SU-DHL-6 (cell line): ENCODE measurements around the gene ABCA12.

Experiments
- H2AFZ ChIP-seq: fragments of 200-600 bp; sonication (generic); 2 replicates; pipeline ENCODE4 v1.6.1; 2014; ENCODE audit warnings: low read depth, mild to moderate bottlenecking, moderate library complexity, mixed read lengths, antibody characterized with exemption, low read length; ENCODE audit not compliant: severe bottlenecking
- H3F3A ChIP-seq: fragments of 200-600 bp; shearing (Covaris generic); 2 replicates; pipeline ENCODE4 v1.6.0; 2016; ENCODE audit warnings: antibody characterized with exemption, mild to moderate bottlenecking; ENCODE audit not compliant: insufficient read depth
- H3K27ac ChIP-seq: fragments of 200-600 bp; sonication (generic); 2 replicates; pipeline ENCODE4 v1.5.1; 2016; ENCODE audit warnings: low read depth, mild to moderate bottlenecking, low read length, moderate library complexity, mixed read lengths
- H3K27me3 ChIP-seq: fragments of 200-600 bp; sonication (generic), shearing (Covaris generic); 2 replicates; pipeline ENCODE4 v1.6.0; 2014; ENCODE audit warnings: mild to moderate bottlenecking, low read length
- H3K36me3 ChIP-seq: fragments of 200-600 bp; sonication (generic); 2 replicates; pipeline ENCODE4 v1.6.1; 2014; ENCODE audit warnings: mild to moderate bottlenecking, low read length, mixed read lengths
- H3K4me2 ChIP-seq: fragments of 300-600, 200-600 bp; shearing (Covaris generic), sonication (generic); 2 replicates; pipeline ENCODE4 v1.6.0; 2014; ENCODE audit warnings: low read length, low read depth, mild to moderate bottlenecking; ENCODE audit not compliant: poor library complexity, severe bottlenecking
- H3K4me3 ChIP-seq: fragments of 200-600 bp; sonication (generic); 2 replicates; pipeline ENCODE4 v1.5.1; 2014; ENCODE audit warnings: antibody characterized with exemption, low read length, mild to moderate bottlenecking, mixed read lengths; ENCODE audit not compliant: insufficient read depth, poor library complexity, severe bottlenecking
- H3K79me2 ChIP-seq: fragments of 200-600 bp; sonication (generic); 2 replicates; pipeline ENCODE4 v1.6.1; 2014; ENCODE audit warnings: mild to moderate bottlenecking, low read length, moderate library complexity; ENCODE audit not compliant: insufficient read depth
- H3K9ac ChIP-seq: fragments of 200-600 bp; sonication (generic); 2 replicates; pipeline ENCODE4 v1.7.0; 2014; ENCODE audit warnings: mild to moderate bottlenecking, low read length
- H3K9me2 ChIP-seq: fragments of 200-600 bp; sonication (generic); replicated peaks from 2 replicates; pipeline ENCODE4 v1.6.1; 2014; ENCODE audit warnings: low read length; ENCODE audit not compliant: insufficient read depth
- H3K9me3 ChIP-seq: fragments of 200-600 bp; sonication (generic); 2 replicates; pipeline ENCODE4 v1.6.1; 2014; ENCODE audit warnings: low read length, mixed read lengths; ENCODE audit not compliant: insufficient read depth
- H4K20me1 ChIP-seq: fragments of 200-600 bp; sonication (generic); 2 replicates; pipeline ENCODE4 v1.6.1; 2014; ENCODE audit warnings: low read depth, mild to moderate bottlenecking, antibody characterized with exemption, low read length, moderate library complexity, mixed read lengths
- EZH2phosphoT487 ChIP-seq: fragments of 200-600 bp; sonication (generic), shearing (Covaris generic); conservative IDR thresholded peaks from 2 replicates; pipeline ENCODE4 v1.6.1; 2018; ENCODE audit warnings: mild to moderate bottlenecking, antibody characterized with exemption, low read length, moderate library complexity, mixed read lengths
- TF ChIP-seq, protein P1 (sequence below): fragments of 200-600 bp; sonication (generic); IDR thresholded peaks from one replicate; pipeline ENCODE4 v1.5.1; 2017; ENCODE audit warnings: antibody characterized with exemption, mild to moderate bottlenecking, low read length, moderate library complexity; ENCODE audit not compliant: insufficient read depth, poor library complexity, severe bottlenecking

Gene ABCA12

GRCh38 chr2:214960677-214961076 lies 177.7 kb downstream of the ABCA12 start:
- Histone ChIP-seq H3K9me2 (no peaks in the 10 kb centered on the region), H2AFZ (no peak overlapping the region), H3K27ac (no peak overlapping the region), H3K9ac (no peak overlapping the region), H4K20me1 (no peaks in the 10 kb centered on the region), H3K9me3 (no peaks in the 10 kb centered on the region), H3F3A (no peaks in the 10 kb centered on the region), H3K36me3 (no peaks in the 10 kb centered on the region), H3K79me2 (no peaks in the 10 kb centered on the region), H3K4me2 (no peak overlapping the region), H3K4me3 (no peak overlapping the region), H3K27me3 (no peaks in the 10 kb centered on the region)
- TF ChIP-seq, protein P1, sequence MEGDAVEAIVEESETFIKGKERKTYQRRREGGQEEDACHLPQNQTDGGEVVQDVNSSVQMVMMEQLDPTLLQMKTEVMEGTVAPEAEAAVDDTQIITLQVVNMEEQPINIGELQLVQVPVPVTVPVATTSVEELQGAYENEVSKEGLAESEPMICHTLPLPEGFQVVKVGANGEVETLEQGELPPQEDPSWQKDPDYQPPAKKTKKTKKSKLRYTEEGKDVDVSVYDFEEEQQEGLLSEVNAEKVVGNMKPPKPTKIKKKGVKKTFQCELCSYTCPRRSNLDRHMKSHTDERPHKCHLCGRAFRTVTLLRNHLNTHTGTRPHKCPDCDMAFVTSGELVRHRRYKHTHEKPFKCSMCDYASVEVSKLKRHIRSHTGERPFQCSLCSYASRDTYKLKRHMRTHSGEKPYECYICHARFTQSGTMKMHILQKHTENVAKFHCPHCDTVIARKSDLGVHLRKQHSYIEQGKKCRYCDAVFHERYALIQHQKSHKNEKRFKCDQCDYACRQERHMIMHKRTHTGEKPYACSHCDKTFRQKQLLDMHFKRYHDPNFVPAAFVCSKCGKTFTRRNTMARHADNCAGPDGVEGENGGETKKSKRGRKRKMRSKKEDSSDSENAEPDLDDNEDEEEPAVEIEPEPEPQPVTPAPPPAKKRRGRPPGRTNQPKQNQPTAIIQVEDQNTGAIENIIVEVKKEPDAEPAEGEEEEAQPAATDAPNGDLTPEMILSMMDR: no peak
- TF ChIP-seq EZH2phosphoT487: no peak

- H4K20me1 ChIP-seq: no peaks in the 10 kb centered on the region
- H3K27ac ChIP-seq: no peak overlapping the region
Observed at GRCh38 chr2:214946949-214947348, 191.5 kb downstream of the ABCA12 start.

DNA sequence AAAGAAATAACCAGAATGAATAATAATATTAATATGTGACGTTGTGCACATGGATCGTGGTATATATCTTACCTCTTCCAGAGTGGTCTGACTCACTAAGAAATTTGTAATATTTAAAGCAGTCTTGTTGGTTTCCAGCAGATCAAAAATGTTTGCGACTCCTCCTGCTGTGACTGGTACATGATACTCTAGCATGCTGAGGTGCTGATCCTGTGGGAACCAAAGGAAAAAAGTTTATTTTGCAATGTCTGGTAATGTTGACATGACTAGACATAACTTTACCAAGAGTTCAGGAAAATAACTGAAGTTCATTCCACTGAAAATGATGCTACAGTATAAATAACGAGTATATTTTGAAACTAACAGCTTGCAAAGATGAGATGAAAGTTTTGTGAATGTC lies 204.4 kb downstream of the ABCA12 start:
- no peaks in the 10 kb centered on the region for H3K9me2 ChIP-seq
- H3K4me3 ChIP-seq: no peak overlapping the region
- no peaks in the 10 kb centered on the region for H4K20me1 ChIP-seq
- H3K27me3 ChIP-seq: no peaks in the 10 kb centered on the region
- H3K79me2 ChIP-seq: no peaks in the 10 kb centered on the region
- H3F3A ChIP-seq: no peaks in the 10 kb centered on the region
- H3K9ac ChIP-seq: no peak overlapping the region
- TF ChIP-seq EZH2phosphoT487: no peak
- TF ChIP-seq, protein P1: no peak
- no peak overlapping the region for H3K4me2 ChIP-seq
- H3K36me3 ChIP-seq: no peaks in the 10 kb centered on the region
- no peaks in the 10 kb centered on the region for H3K9me3 ChIP-seq
- no peak overlapping the region for H2AFZ ChIP-seq
- H3K27ac ChIP-seq: no peak overlapping the region

More at GRCh38 chr2:214946949-214947348, 191.5 kb downstream of the ABCA12 start:
- Histone ChIP-seq H3K79me2 (no peaks in the 10 kb centered on the region), H3F3A (no peaks in the 10 kb centered on the region), H3K36me3 (no peaks in the 10 kb centered on the region), H2AFZ (no peak overlapping the region), H3K9me2 (no peaks in the 10 kb centered on the region; the same call in 1 of the 2 replicates), H3K27me3 (no peaks in the 10 kb centered on the region), H3K9ac (no peak overlapping the region), H3K4me2 (no peak overlapping the region), H3K9me3 (no peaks in the 10 kb centered on the region), H3K4me3 (no peak overlapping the region)
- TF ChIP-seq EZH2phosphoT487: no peak
- TF ChIP-seq, protein P1: no peak
